ENCODE measurements around the gene VPS13D.

Gene VPS13D

DNA sequence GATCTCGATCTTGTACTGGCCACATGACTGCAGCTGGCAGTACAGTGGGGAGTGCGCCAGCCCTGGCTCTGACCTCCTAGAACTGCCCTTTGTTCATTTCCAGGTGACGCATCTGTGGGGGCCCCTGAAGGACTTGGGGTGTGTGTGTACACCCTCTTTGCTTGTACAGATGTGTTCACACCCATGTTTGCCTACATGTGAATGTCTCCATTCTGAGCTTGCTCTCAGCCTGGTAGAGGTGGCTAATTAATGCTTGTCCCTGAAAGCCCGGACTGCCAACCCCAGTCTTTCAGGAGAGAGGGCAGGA lies 43.2 kb upstream of the VPS13D start:
- no peaks in the 10 kb centered on the region for H3K9me3 ChIP-seq (ENCODE audit: control insufficient read depth, low read length)
- peak overlapping the region; percentile 38 for H3K27ac ChIP-seq (ENCODE audit: insufficient read depth, low read length, poor library complexity, severe bottlenecking)
- peaks cover 44% of the 10 kb centered on the region for H3K4me1 ChIP-seq (ENCODE audit: control insufficient read depth, insufficient read depth, low read length, poor library complexity, severe bottlenecking)
- peaks cover 53% of the 10 kb centered on the region for H3K36me3 ChIP-seq (ENCODE audit: control insufficient read depth, insufficient read depth, low read length)
- H3K27me3 ChIP-seq (replicated peaks; ENCODE audit: control insufficient read depth, insufficient read depth, low read length, poor library complexity, severe bottlenecking): no peaks in the 10 kb centered on the region
- no peak for DNase-seq
- no peak overlapping the region for H3K4me3 ChIP-seq (ENCODE audit: insufficient read depth, low read depth, low read length, poor library complexity, severe bottlenecking)

DNA sequence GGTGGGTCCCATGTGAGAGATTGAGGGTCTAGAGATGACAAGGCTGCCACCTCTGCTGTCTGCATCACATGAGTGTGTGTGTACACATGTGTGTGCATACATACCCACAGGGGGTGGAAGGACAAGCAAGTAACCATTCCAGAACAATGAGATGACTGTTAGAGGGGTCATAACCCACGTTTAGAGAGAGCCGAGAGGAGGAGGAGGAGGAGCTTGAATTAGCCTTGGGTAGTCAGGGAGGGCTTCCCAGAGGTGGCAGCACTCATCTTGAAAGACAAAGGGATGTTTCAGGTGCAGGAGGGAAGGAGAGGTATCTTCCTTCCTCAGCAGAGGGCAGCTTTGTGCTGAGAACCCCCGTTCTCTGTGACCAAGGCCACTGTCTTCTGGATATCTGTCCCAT lies 41.7 kb upstream of the VPS13D start:
- Histone ChIP-seq H3K36me3 (ENCODE audit: control insufficient read depth, insufficient read depth, low read length) (peaks cover 59% of the 10 kb centered on the region), H3K27ac (ENCODE audit: insufficient read depth, low read length, poor library complexity, severe bottlenecking) (peak overlapping the region; percentile 43), H3K4me1 (ENCODE audit: control insufficient read depth, insufficient read depth, low read length, poor library complexity, severe bottlenecking) (peaks cover 35% of the 10 kb centered on the region), H3K27me3 (replicated peaks; ENCODE audit: control insufficient read depth, insufficient read depth, low read length, poor library complexity, severe bottlenecking) (no peaks in the 10 kb centered on the region), H3K9me3 (ENCODE audit: control insufficient read depth, low read length) (no peaks in the 10 kb centered on the region), H3K4me3 (ENCODE audit: insufficient read depth, low read depth, low read length, poor library complexity, severe bottlenecking) (no peak overlapping the region)
- no peak for DNase-seq

DNA sequence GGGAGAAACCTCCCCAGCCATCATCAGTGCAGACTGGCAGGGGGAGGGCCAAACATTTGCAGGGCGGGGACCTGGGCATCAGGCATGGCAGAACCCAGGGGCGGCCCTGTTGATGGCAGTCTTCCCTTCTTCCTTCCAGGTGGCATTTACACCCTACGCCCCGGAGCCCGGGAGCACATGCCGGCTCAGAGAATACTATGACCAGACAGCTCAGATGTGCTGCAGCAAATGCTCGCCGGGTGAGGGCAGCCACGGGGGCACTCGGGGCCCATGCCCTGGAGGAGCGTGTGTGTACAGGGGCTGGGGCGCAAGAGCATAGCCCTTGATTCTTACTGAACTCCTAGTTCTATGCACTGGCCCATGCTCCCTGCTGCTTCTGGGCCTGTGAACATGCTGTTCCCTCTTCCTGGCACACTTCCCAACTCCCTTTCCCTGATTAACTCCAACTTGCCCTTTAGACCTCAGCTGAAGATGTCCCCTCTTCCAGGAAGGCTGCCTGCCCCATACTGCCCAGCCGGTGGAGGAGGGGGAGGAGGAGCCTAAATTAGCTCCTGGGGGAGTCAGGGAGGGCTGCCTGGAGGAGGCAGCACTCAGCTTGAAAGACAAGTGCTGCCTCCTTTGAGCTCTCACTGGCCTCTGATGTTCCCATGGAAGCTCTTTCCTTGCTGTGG lies 41.0 kb upstream of the VPS13D start:
- no peak overlapping the region for H3K4me3 ChIP-seq (ENCODE audit: insufficient read depth, low read depth, low read length, poor library complexity, severe bottlenecking)
- no peaks in the 10 kb centered on the region for H3K9me3 ChIP-seq (ENCODE audit: control insufficient read depth, low read length)
- H3K4me1 ChIP-seq (ENCODE audit: control insufficient read depth, insufficient read depth, low read length, poor library complexity, severe bottlenecking): peaks cover 32% of the 10 kb centered on the region
- peaks cover 66% of the 10 kb centered on the region for H3K36me3 ChIP-seq (ENCODE audit: control insufficient read depth, insufficient read depth, low read length)
- no peaks in the 10 kb centered on the region for H3K27me3 ChIP-seq (replicated peaks; ENCODE audit: control insufficient read depth, insufficient read depth, low read length, poor library complexity, severe bottlenecking)
- DNase-seq: no peak
- H3K27ac ChIP-seq (ENCODE audit: insufficient read depth, low read length, poor library complexity, severe bottlenecking): peak overlapping the region; percentile 43

DNA sequence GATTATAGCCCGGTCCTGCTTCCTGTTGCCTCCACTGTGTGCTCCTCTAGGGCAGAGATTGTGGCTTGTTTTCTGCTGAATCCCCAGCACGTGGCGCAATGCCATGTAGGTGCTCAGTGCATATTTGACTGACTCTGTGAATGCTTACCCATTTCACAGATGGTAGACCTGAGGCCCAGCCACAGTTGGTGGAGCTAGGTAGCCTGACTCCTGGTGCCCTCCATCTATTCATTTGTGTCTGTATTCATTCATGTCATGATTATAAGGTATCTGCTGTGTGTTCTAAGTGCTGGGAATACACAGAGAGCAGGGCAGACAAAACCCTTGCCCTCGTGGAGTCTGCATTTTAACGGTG lies 40.5 kb upstream of the VPS13D start:
- H3K36me3 ChIP-seq (ENCODE audit: control insufficient read depth, insufficient read depth, low read length): peaks cover 71% of the 10 kb centered on the region
- no peaks in the 10 kb centered on the region for H3K27me3 ChIP-seq (replicated peaks; ENCODE audit: control insufficient read depth, insufficient read depth, low read length, poor library complexity, severe bottlenecking)
- H3K27ac ChIP-seq (ENCODE audit: insufficient read depth, low read length, poor library complexity, severe bottlenecking): peak overlapping the region; percentile 43
- H3K4me3 ChIP-seq (ENCODE audit: insufficient read depth, low read depth, low read length, poor library complexity, severe bottlenecking): no peak overlapping the region
- H3K9me3 ChIP-seq (ENCODE audit: control insufficient read depth, low read length): no peaks in the 10 kb centered on the region
- DNase-seq: no peak
- H3K4me1 ChIP-seq (ENCODE audit: control insufficient read depth, insufficient read depth, low read length, poor library complexity, severe bottlenecking): peaks cover 27% of the 10 kb centered on the region

DNA sequence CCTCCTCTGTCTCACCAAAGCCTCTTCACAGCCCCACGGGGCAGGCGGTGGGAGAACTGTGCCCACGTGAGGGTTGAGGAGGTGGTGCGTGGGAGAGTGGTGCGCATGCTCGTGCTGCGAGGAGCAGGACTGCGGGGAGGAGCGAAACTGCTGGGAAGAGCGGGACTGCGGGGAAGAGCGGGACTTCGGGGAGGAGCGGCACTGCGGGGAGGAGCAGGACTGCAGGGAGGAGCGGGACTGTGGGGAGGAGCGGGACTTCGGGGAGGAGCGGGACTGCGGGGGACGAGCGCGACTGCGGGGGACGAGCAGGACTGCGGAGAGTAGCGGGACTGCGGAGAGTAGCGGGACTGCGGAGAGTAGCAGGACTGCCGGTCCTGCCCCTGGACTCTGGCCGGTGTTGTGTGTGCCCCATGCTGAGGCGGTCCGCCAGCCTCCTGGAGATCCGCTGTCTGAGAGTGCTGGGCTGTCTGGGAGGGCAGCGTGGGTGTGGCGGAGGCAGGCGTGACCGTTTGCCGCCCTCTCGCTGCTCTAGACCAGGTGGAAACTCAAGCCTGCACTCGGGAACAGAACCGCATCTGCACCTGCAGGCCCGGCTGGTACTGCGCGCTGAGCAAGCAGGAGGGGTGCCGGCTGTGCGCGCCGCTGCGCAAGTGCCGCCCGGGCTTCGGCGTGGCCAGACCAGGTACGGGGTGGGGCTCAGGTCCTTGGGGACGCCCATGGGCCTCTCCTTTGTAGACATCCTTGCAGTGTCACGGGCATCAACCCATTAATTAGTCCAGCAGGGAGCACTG lies 38.4 kb upstream of the VPS13D start:
- Histone ChIP-seq H3K36me3 (ENCODE audit: control insufficient read depth, insufficient read depth, low read length) (peaks cover 86% of the 10 kb centered on the region), H3K27me3 (replicated peaks; ENCODE audit: control insufficient read depth, insufficient read depth, low read length, poor library complexity, severe bottlenecking) (no peaks in the 10 kb centered on the region), H3K27ac (ENCODE audit: insufficient read depth, low read length, poor library complexity, severe bottlenecking) (no peak overlapping the region), H3K4me3 (ENCODE audit: insufficient read depth, low read depth, low read length, poor library complexity, severe bottlenecking) (no peak overlapping the region), H3K4me1 (ENCODE audit: control insufficient read depth, insufficient read depth, low read length, poor library complexity, severe bottlenecking) (peaks cover 8% of the 10 kb centered on the region), H3K9me3 (ENCODE audit: control insufficient read depth, low read length) (no peaks in the 10 kb centered on the region)
- DNase-seq: no peak

DNA sequence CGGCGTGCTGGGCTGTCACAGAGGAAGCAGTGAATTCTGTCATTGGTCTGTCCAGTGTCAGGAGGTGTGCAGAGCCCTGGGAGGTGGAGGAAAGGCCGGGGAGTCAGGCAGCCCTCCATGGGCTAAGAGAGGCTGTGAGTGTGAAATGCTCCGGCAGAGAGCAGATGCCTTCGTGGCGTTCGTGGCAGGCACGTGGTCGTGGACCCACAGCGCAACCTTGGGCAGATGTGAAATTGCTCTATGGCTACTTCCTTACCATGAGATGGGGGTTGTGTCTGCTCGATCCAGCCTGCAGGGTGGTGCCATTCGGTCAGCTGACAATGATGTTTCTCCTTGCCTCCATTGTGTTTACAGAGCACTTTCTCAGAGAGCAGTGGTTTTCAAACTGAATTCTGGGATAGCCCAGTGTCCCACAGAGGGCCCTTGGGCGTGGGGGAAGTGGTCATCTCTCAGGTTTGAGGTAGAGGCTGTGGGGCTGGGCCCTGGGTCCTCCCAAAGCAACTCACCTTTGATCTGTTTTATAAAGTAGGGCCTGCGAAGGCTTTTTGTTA lies 35.1 kb upstream of the VPS13D start:
- Histone ChIP-seq H3K9me3 (ENCODE audit: control insufficient read depth, low read length) (no peaks in the 10 kb centered on the region), H3K4me3 (ENCODE audit: insufficient read depth, low read depth, low read length, poor library complexity, severe bottlenecking) (no peak overlapping the region), H3K27me3 (replicated peaks; ENCODE audit: control insufficient read depth, insufficient read depth, low read length, poor library complexity, severe bottlenecking) (no peaks in the 10 kb centered on the region), H3K36me3 (ENCODE audit: control insufficient read depth, insufficient read depth, low read length) (peaks cover 83% of the 10 kb centered on the region), H3K4me1 (ENCODE audit: control insufficient read depth, insufficient read depth, low read length, poor library complexity, severe bottlenecking) (no peaks in the 10 kb centered on the region), H3K27ac (ENCODE audit: insufficient read depth, low read length, poor library complexity, severe bottlenecking) (no peak overlapping the region)
- DNase-seq: no peak

DNA sequence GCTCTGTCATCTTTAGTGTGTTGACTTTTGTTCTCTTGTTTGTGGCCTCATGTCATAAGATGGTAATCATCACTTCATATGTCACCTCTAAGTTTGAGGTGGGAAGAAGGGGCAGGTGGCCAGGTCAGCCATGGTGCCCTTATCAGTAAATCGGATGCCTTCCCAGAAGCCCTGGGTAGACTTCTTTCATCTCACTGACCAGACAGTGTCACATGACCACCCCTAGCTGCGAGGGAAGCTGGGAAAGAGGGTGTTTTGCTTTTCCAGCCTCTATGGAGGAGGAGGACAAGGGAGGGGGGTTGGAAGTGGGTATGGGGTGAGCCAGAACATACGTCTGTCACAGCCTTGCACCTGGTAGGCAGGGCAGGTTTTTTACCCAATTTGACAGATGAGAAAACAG lies 34.4 kb upstream of the VPS13D start:
- Histone ChIP-seq H3K4me3 (ENCODE audit: insufficient read depth, low read depth, low read length, poor library complexity, severe bottlenecking) (no peak overlapping the region), H3K9me3 (ENCODE audit: control insufficient read depth, low read length) (no peaks in the 10 kb centered on the region), H3K4me1 (ENCODE audit: control insufficient read depth, insufficient read depth, low read length, poor library complexity, severe bottlenecking) (no peaks in the 10 kb centered on the region), H3K36me3 (ENCODE audit: control insufficient read depth, insufficient read depth, low read length) (peaks cover 84% of the 10 kb centered on the region), H3K27ac (ENCODE audit: insufficient read depth, low read length, poor library complexity, severe bottlenecking) (no peak overlapping the region), H3K27me3 (replicated peaks; ENCODE audit: control insufficient read depth, insufficient read depth, low read length, poor library complexity, severe bottlenecking) (no peaks in the 10 kb centered on the region)
- DNase-seq: no peak

DNA sequence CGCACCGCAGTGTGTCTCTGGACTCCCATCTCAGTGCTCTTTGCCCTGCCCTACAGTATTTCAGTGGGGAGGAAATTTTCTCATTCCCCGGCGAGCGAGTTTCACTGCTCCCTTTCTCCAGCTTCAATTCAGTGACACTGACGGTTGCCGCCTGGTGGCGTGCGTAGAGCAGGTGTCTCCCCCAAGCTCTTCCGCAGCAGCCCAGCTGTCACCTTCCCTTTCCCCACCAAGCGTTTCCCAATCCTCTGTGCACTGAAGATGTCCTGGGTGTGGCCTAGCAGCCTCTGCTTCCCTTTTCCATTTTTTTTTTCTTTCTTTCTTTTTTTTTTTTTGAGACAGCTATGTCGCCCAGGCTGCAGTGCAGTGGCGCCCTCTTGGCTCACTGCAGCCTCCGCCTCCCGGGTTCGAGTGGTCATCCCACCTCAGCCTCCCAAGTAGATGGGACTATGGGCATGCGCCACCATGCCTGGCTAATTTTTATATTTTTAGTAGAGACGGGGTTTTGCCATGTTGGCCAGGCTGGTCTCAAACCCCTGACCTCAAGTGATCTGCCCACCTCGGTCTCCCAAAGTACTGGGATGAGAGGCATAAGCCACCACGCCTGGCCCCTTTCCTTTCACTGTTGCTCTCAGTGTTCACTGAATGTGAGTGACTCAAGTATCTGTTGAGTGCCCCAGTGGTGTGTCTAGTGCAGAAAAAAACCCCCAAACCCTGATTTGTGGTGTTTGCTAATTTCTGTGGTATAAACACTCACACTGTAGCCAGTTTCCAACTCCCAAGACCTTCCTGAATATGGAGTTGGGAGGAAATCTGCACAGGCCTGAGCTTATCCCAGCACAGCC lies 33.0 kb upstream of the VPS13D start:
- H3K36me3 ChIP-seq (ENCODE audit: control insufficient read depth, insufficient read depth, low read length): peaks cover 76% of the 10 kb centered on the region
- H3K27me3 ChIP-seq (replicated peaks; ENCODE audit: control insufficient read depth, insufficient read depth, low read length, poor library complexity, severe bottlenecking): no peaks in the 10 kb centered on the region
- no peaks in the 10 kb centered on the region for H3K9me3 ChIP-seq (ENCODE audit: control insufficient read depth, low read length)
- no peak overlapping the region for H3K4me3 ChIP-seq (ENCODE audit: insufficient read depth, low read depth, low read length, poor library complexity, severe bottlenecking)
- no peak overlapping the region for H3K27ac ChIP-seq (ENCODE audit: insufficient read depth, low read length, poor library complexity, severe bottlenecking)
- no peaks in the 10 kb centered on the region for H3K4me1 ChIP-seq (ENCODE audit: control insufficient read depth, insufficient read depth, low read length, poor library complexity, severe bottlenecking)
- no peak for DNase-seq

DNA sequence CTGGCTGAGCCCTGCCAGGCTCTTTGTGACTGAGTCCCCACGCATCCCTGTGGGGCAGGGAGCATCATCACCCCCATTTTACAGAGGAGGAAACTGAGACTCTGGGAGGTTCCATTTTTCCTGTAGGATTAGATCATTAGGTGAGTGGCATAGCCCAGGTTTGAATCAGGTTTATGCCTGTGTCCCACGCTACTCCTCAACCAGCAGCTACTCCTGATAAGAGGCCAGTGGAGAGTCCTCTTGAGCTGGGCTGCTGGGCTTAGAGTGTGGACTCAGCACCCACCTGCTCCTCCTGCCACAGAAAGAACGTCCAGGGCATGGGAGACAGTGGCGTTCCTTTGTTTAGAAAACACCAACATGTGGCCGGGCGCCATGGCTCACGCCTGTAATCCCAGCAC lies 32.3 kb upstream of the VPS13D start:
- Histone ChIP-seq H3K4me3 (ENCODE audit: insufficient read depth, low read depth, low read length, poor library complexity, severe bottlenecking) (no peak overlapping the region), H3K27me3 (replicated peaks; ENCODE audit: control insufficient read depth, insufficient read depth, low read length, poor library complexity, severe bottlenecking) (no peaks in the 10 kb centered on the region), H3K4me1 (ENCODE audit: control insufficient read depth, insufficient read depth, low read length, poor library complexity, severe bottlenecking) (no peaks in the 10 kb centered on the region), H3K36me3 (ENCODE audit: control insufficient read depth, insufficient read depth, low read length) (peaks cover 77% of the 10 kb centered on the region), H3K27ac (ENCODE audit: insufficient read depth, low read length, poor library complexity, severe bottlenecking) (no peak overlapping the region), H3K9me3 (ENCODE audit: control insufficient read depth, low read length) (no peaks in the 10 kb centered on the region)
- DNase-seq: no peak

DNA sequence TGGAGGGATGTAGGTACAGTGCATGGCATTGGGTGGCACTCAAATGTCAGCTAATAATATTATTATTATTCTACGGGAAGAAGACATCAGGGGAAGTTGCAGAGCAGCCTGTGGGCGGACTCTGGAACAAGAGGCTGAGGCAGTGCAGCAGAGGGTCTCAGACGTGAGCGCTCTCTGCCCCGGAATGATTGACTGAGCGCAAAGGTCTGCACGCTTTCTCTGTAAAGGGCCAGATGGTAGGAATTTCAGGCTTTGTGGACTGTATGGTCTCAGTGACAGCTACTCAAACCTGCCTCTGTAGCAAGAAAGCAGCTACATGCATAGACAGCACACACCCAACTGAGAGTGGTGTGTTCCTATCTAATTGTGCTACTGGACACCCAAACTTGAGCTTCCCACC lies 29.6 kb upstream of the VPS13D start:
- DNase-seq: no peak
- Histone ChIP-seq H3K4me3 (ENCODE audit: insufficient read depth, low read depth, low read length, poor library complexity, severe bottlenecking) (no peak overlapping the region), H3K27me3 (replicated peaks; ENCODE audit: control insufficient read depth, insufficient read depth, low read length, poor library complexity, severe bottlenecking) (no peaks in the 10 kb centered on the region), H3K4me1 (ENCODE audit: control insufficient read depth, insufficient read depth, low read length, poor library complexity, severe bottlenecking) (peaks cover 17% of the 10 kb centered on the region), H3K36me3 (ENCODE audit: control insufficient read depth, insufficient read depth, low read length) (peaks cover 61% of the 10 kb centered on the region), H3K27ac (ENCODE audit: insufficient read depth, low read length, poor library complexity, severe bottlenecking) (no peak overlapping the region), H3K9me3 (ENCODE audit: control insufficient read depth, low read length) (no peaks in the 10 kb centered on the region)

Measured in effector memory CD4-positive, alpha-beta T cell (primary cell).